ENCODE results near the gene HYAL2. TPM values are rescaled to one million over a fixed set of nuclear protein-coding genes. Genes with fewer than 3 reads are reported as not detected.

Gene HYAL2
- total and polyA plus RNA-seq, 2 of the 8 experiments (the other 6 are each of a cell fraction or from before 2014, with no cell fraction given) = 51.9 to 176 TPM

GRCh38 chr3:50323614-50324199 is 1.2 kb upstream of the HYAL2 start:
- Histone ChIP-seq H3K9ac (replicated peaks in 1 of 4; ENCODE audit: extremely low read depth in 1 of 4, low read depth in 3 of 4, low read length in 3 of 4) (no peak overlapping the region), H2BK5ac (ENCODE audit: low read depth, low read length) (no peak overlapping the region)
- POLR2A ChIA-PET (ENCODE audit: partially characterized antibody) = interaction anchor here (1.1 to 12.6 kb wide), 8 partner anchors 10 to 48 kb away, joined by 3 to 149 read pairs (median 7); partner anchors contain the start of genes HYAL1, HYAL3, IFRD2 and NAA80
- TF ChIP-seq NRF1 (IDR thresholded peaks at IDR 0.05; ENCODE audit: low read depth, low read length) (no peak), SUZ12 (IDR thresholded peaks at IDR 0.05; ENCODE audit: low read length) (no peak), EZH2 (IDR thresholded peaks at IDR 0.05; ENCODE audit: low read depth, low read length, severe bottlenecking) (no peak), CBX5 (IDR thresholded peaks at IDR 0.05; ENCODE audit: low read depth, low read length) (no peak), E2F6 (IDR thresholded peaks at IDR 0.05) (no peak), NANOG (IDR thresholded peaks at IDR 0.05; ENCODE audit: insufficient read depth, low read depth, low read length, poor library complexity, severe bottlenecking) (no peak), TAF7 (optimal IDR thresholded peaks at IDR 0.05; ENCODE audit: borderline replicate concordance, low read depth, low read length) (no peak), KDM5A (IDR thresholded peaks at IDR 0.05; ENCODE audit: low read length) (no peak), HDAC2 (IDR thresholded peaks at IDR 0.05; ENCODE audit: borderline replicate concordance in 1 of 2, low read depth in 2 of 2, low read length in 2 of 2) (no peak), TEAD4 (IDR thresholded peaks at IDR 0.05; ENCODE audit: low read depth, low read length) (no peak), CHD2 (IDR thresholded peaks at IDR 0.05; ENCODE audit: low read length) (no peak)

More at GRCh38 chr3:50323614-50324199, 1.2 kb upstream of the HYAL2 start:
- Histone ChIP-seq H3K14ac (ENCODE audit: insufficient read length) (no peak overlapping the region), H3K9me3 (ENCODE audit: insufficient read depth in 2 of 2, low read depth in 1 of 2, low read length in 1 of 2) (no peaks in the 10 kb centered on the region), H3K56ac (replicated peaks; ENCODE audit: insufficient read length, low read depth, low read length) (no peak overlapping the region), H4K5ac (ENCODE audit: insufficient read length, low read depth, low read length) (no peak overlapping the region), H2BK15ac (ENCODE audit: low read length) (no peak overlapping the region), H2BK120ac (replicated peaks; ENCODE audit: low read depth, low read length) (no peak overlapping the region), H2BK12ac (ENCODE audit: low read depth, low read length) (peak overlapping the region; percentile 44; the same call in 1 of the 2 replicates), H3K36me3 (ENCODE audit: control insufficient read depth in 2 of 4, insufficient read depth in 4 of 4, low read length in 3 of 4) (peaks cover 12 to 21% (median 18%) of the 10 kb centered on the region in 4 experiments; a peak in 7 of 8 replicates), H3K23me2 (ENCODE audit: low read depth, low read length) (peaks cover 28% of the 10 kb centered on the region), H3K79me1 (ENCODE audit: low read depth, low read length) (peaks cover 16% of the 10 kb centered on the region), H3K18ac (ENCODE audit: extremely low read depth, low read length) (no peak overlapping the region), H2AFZ (ENCODE audit: low read length) (no peak overlapping the region), H2BK20ac (ENCODE audit: low read length) (no peak overlapping the region; the same call in 1 of the 2 replicates), H4K91ac (replicated peaks; ENCODE audit: insufficient read length, low read length) (peak overlapping the region; percentile 17), H3K27me3 (replicated peaks in 1 of 4; ENCODE audit: control insufficient read depth in 3 of 4, extremely low read depth in 1 of 4, insufficient read depth in 3 of 4, low read length in 3 of 4) (no peaks in the 10 kb centered on the region), H2AK5ac (ENCODE audit: low read depth, low read length) (peak overlapping the region; percentile 69; the same call in 1 of the 2 replicates), H3K4ac (replicated peaks; ENCODE audit: insufficient read length, low read depth, low read length) (no peak overlapping the region), H3K4me3 (ENCODE audit: extremely low read depth in 1 of 4, insufficient read depth in 2 of 4, low read depth in 3 of 4, low read length in 4 of 4) (no peak overlapping the region), H3K23ac (ENCODE audit: insufficient read length) (no peak overlapping the region), H4K20me1 (replicated peaks in 1 of 2; ENCODE audit: control insufficient read depth in 1 of 2, insufficient read depth in 2 of 2, low read length in 2 of 2) (peaks cover 7 to 16% of the 10 kb centered on the region in 2 experiments), H3K4me2 (ENCODE audit: insufficient read depth in 1 of 2, low read depth in 2 of 2, low read length in 2 of 2) (no peak overlapping the region; a peak in 1 of 4 replicates), H3K27ac (ENCODE audit: low read depth, low read length) (no peak overlapping the region), H3K4me1 (replicated peaks in 1 of 4; ENCODE audit: control insufficient read depth in 3 of 4, insufficient read depth in 4 of 4, low read length in 3 of 4) (peaks cover 0 to 38% (median 22%) of the 10 kb centered on the region in 4 experiments; a peak in 6 of 7 replicates), H4K8ac (ENCODE audit: extremely low read depth, insufficient read depth, low read length) (no peak overlapping the region), H3K79me2 (ENCODE audit: control insufficient read depth in 1 of 2, insufficient read depth in 2 of 2, low read length in 2 of 2) (peaks cover 0 to 32% of the 10 kb centered on the region in 2 experiments; a peak in 3 of 4 replicates)
- no peak for FAIRE-seq
- CTCF ChIA-PET (ENCODE audit: partially characterized antibody) = interaction anchor here (0.7 to 7.5 kb wide), 24 partner anchors 9 to 183 kb away, joined by 3 to 75 read pairs (median 7); partner anchors contain the start of genes GNAT1, HYAL1, IFRD2 and LSMEM2
- DNase-seq (ENCODE audit: low read depth in 1 of 2, low spot score in 2 of 2) = no peak
- WGBS, 2 experiments (ENCODE audit: extremely low coverage in 1 of 2, insufficient coverage in 1 of 2, insufficient read length in 1 of 2, insufficient replicate concordance in 2 of 2, low coverage in 1 of 2, low lambda C conversion rate in 2 of 2, missing lambda C conversion rate in 1 of 2) = 97% methylated on average over 5 of the region's 5 CpGs; no CpG with 5 or more reads in 1 of the 2 experiments
